H9 (cell line): ENCODE results near the gene NTRK3. TPM values are rescaled to one million over a fixed set of nuclear protein-coding genes. Genes with fewer than 3 reads are reported as not detected.

Experiments
- DNase-seq: peaks from one replicate; pipeline ENCODE4 v3.0.0-alpha.2; 2017
- H2AFZ ChIP-seq: one replicate; pipeline ENCODE4 v1.6.1; 2013; ENCODE audit warnings: mild to moderate bottlenecking, low read length, control low read depth, moderate library complexity
- H2AK5ac ChIP-seq: 2 replicates; pipeline ENCODE4 v1.6.1; 2013; ENCODE audit warnings: low read length, control low read depth, mixed read lengths; ENCODE audit not compliant: insufficient read length
- H2BK120ac ChIP-seq: one replicate; pipeline ENCODE4 v1.6.1; 2013; ENCODE audit warnings: low read depth, mild to moderate bottlenecking, low read length, control low read depth, inconsistent platforms; ENCODE audit not compliant: poor library complexity, severe bottlenecking
- H2BK12ac ChIP-seq: 2 replicates; pipeline ENCODE4 v1.6.1; 2013; ENCODE audit warnings: low read length, control low read depth, mixed read lengths, low read depth; ENCODE audit not compliant: insufficient read length
- H2BK15ac ChIP-seq: 2 replicates; pipeline ENCODE4 v1.6.1; 2013; ENCODE audit warnings: low read depth, low read length, control low read depth
- H2BK20ac ChIP-seq: one replicate; pipeline ENCODE4 v1.6.1; 2013; ENCODE audit warnings: low read depth, mild to moderate bottlenecking, low read length, control low read depth, inconsistent platforms; ENCODE audit not compliant: poor library complexity, severe bottlenecking
- H2BK5ac ChIP-seq: 2 replicates; pipeline ENCODE4 v1.6.1; 2013; ENCODE audit warnings: low read length, control low read depth, mixed read lengths; ENCODE audit not compliant: insufficient read length
- H3K14ac ChIP-seq: 2 replicates; pipeline ENCODE4 v1.6.1; 2013; ENCODE audit warnings: low read length, control low read depth; ENCODE audit not compliant: insufficient read depth
- H3K18ac ChIP-seq: 2 replicates; pipeline ENCODE4 v1.6.1; 2013; ENCODE audit warnings: low read depth, mild to moderate bottlenecking, mixed read lengths, low read length, control low read depth; ENCODE audit not compliant: insufficient read length
- H3K23ac ChIP-seq: 2 replicates; pipeline ENCODE4 v1.6.1; 2013; ENCODE audit warnings: low read length, control low read depth, mixed read lengths, low read depth; ENCODE audit not compliant: insufficient read length
- H3K23me2 ChIP-seq: 2 replicates; pipeline ENCODE4 v1.6.1; 2013; ENCODE audit warnings: low read depth, mild to moderate bottlenecking, mixed read lengths, low read length, control low read depth; ENCODE audit not compliant: insufficient read length, poor library complexity, severe bottlenecking
- H3K27ac ChIP-seq: 2 replicates; pipeline ENCODE4 v1.5.1; 2013; ENCODE audit warnings: low read length, control low read depth, mixed read lengths, low read depth; ENCODE audit not compliant: insufficient read length
- H3K27me3 ChIP-seq: 2 replicates; pipeline ENCODE4 v1.6.1; 2013; ENCODE audit warnings: low read length, control low read depth, inconsistent platforms; ENCODE audit not compliant: insufficient read depth
- H3K4ac ChIP-seq: 2 replicates; pipeline ENCODE4 v1.6.1; 2013; ENCODE audit warnings: low read depth, mild to moderate bottlenecking, control low read depth, inconsistent platforms, low read length, moderate library complexity
- H3K4me1 ChIP-seq: 2 replicates; pipeline ENCODE4 v1.6.1; 2013; ENCODE audit warnings: low read length, control low read depth, inconsistent platforms; ENCODE audit not compliant: insufficient read depth
- H3K4me2 ChIP-seq: 2 replicates; pipeline ENCODE4 v1.6.1; 2013; ENCODE audit warnings: low read length, control low read depth, mixed read lengths; ENCODE audit not compliant: insufficient read length, insufficient read depth
- H3K56ac ChIP-seq: 2 replicates; pipeline ENCODE4 v1.6.1; 2013; ENCODE audit warnings: low read depth, mild to moderate bottlenecking, mixed read lengths, low read length, control low read depth; ENCODE audit not compliant: insufficient read length
- H3K79me1 ChIP-seq: 2 replicates; pipeline ENCODE4 v1.6.1; 2013; ENCODE audit warnings: low read depth, mild to moderate bottlenecking, moderate library complexity, low read length, control low read depth, inconsistent platforms; ENCODE audit not compliant: insufficient read depth, poor library complexity, severe bottlenecking
- H3K79me2 ChIP-seq: 2 replicates; pipeline ENCODE4 v1.6.1; 2013; ENCODE audit warnings: low read length, control low read depth, inconsistent platforms; ENCODE audit not compliant: insufficient read depth
- H3K9ac ChIP-seq: 2 replicates; pipeline ENCODE4 v1.6.1; 2013; ENCODE audit warnings: low read length, control low read depth, mixed read lengths; ENCODE audit not compliant: insufficient read length; ENCODE audit errors: extremely low read depth
- H3K9me3 ChIP-seq: one replicate; pipeline ENCODE4 v1.6.1; 2013; ENCODE audit warnings: low read depth, low read length, inconsistent platforms; ENCODE audit not compliant: control insufficient read depth
- H3T11ph ChIP-seq: one replicate; pipeline ENCODE4 v1.6.1; 2013; ENCODE audit warnings: mild to moderate bottlenecking, low read length, control low read depth, inconsistent platforms
- H4K20me1 ChIP-seq: one replicate; pipeline ENCODE4 v1.6.1; 2013; ENCODE audit not compliant: control insufficient read depth, insufficient read length, insufficient read depth
- H4K5ac ChIP-seq: 2 replicates; pipeline ENCODE4 v1.6.1; 2013; ENCODE audit warnings: low read depth, mild to moderate bottlenecking, mixed read lengths, low read length, control low read depth; ENCODE audit not compliant: insufficient read length
- H4K8ac ChIP-seq: replicated peaks from 2 replicates; pipeline ENCODE4 v1.6.1; 2013; ENCODE audit warnings: low read length, control low read depth, mixed read lengths, low read depth; ENCODE audit not compliant: insufficient read length
- H4K91ac ChIP-seq: 2 replicates; pipeline ENCODE4 v1.6.1; 2013; ENCODE audit warnings: low read depth, mild to moderate bottlenecking, moderate library complexity, mixed read lengths, low read length, control low read depth; ENCODE audit not compliant: insufficient read length
- H3K27ac Mint-ChIP-seq, 3 experiments: 2 replicates in 2 of 3; 3 replicates in 1 of 3; pipeline ENCODE4 v1.8.0; 2020 to 2021; ENCODE audit warnings: mixed read lengths in 3 of 3, mild to moderate bottlenecking in 1 of 3, moderate library complexity in 1 of 3
- H3K27me3 Mint-ChIP-seq: 2 replicates; pipeline ENCODE4 v1.8.0; 2021; ENCODE audit warnings: low read depth, mild to moderate bottlenecking, moderate library complexity, mixed read lengths
- H3K36me3 Mint-ChIP-seq, 3 experiments: 2 replicates in 2 of 3; 3 replicates in 1 of 3; pipeline ENCODE4 v1.8.0; 2020 to 2021; ENCODE audit warnings: low read depth in 3 of 3, mixed read lengths in 3 of 3; ENCODE audit not compliant: insufficient read depth in 1 of 3
- H3K4me1 Mint-ChIP-seq, 2 experiments: 2 replicates each; pipeline ENCODE4 v1.8.0; 2020; ENCODE audit warnings: mixed read lengths in 2 of 2
- H3K4me3 Mint-ChIP-seq, 2 experiments: 2 replicates in 1 of 2; 3 replicates in 1 of 2; pipeline ENCODE4 v1.8.0; 2020 to 2021; ENCODE audit warnings: mild to moderate bottlenecking in 2 of 2, mixed read lengths in 2 of 2, moderate library complexity in 1 of 2
- H3K9me3 Mint-ChIP-seq, 2 experiments: 2 replicates in 1 of 2; 3 replicates in 1 of 2; pipeline ENCODE4 v1.8.0; 2020; ENCODE audit warnings: mild to moderate bottlenecking in 2 of 2, mixed read lengths in 2 of 2, moderate library complexity in 1 of 2
- CTCF ChIP-seq: fragments of 200-600 bp; sonication (generic); conservative IDR thresholded peaks from 3 replicates; pipeline ENCODE4 v1.8.0; 2021; ENCODE audit warnings: antibody characterized with exemption, mild to moderate bottlenecking
- WGBS: extraction: QIAGEN DNeasy Blood & Tissue Kit; methylation state at CpG from one replicate; pipeline ENCODE4 v1.1.7; 2013; ENCODE audit warnings: missing lambda C conversion rate, low lambda C conversion rate, mixed read lengths; ENCODE audit not compliant: insufficient read length; ENCODE audit errors: extremely low coverage; 5-methylcytosine and 5-hydroxymethylcytosine counted together
- total RNA-seq: library from RNA; stranded (reverse); gene quantifications from 2 replicates; pipeline ENCODE4 v1.2.1, GENCODE V29; 2021

NTRK3 gene
- total RNA-seq, 1 experiment from 2014 or later, result 2.5 TPM

GRCh38 chr15:88115486-88116152 lies 140.9 kb downstream of the NTRK3 start:
- no peaks in the 10 kb centered on the region for H4K20me1 ChIP-seq
- DNase-seq, result no peak
- H3K4me2 ChIP-seq, result no peak overlapping the region
- no peak overlapping the region for H2AK5ac ChIP-seq
- Mint-ChIP-seq H3K27me3 (no peaks in the 10 kb centered on the region; the same call in 1 of the 2 replicates), H3K9me3 (no peaks in the 10 kb centered on the region; a peak in 1 of 5 replicates), H3K27ac (peak overlapping the region in 1 of 3 experiments; percentile 31; a peak in 1 of 7 replicates), H3K4me1 (peaks cover 7 to 11% of the 10 kb centered on the region in 2 experiments; a peak in 3 of 4 replicates), H3K36me3 (0 out of 7 replicates have a peak, but pooled peaks cover 0 to 2% (median 0%) of the 10 kb centered on the region in 3 experiments), H3K4me3 (no peak overlapping the region)
- no peaks in the 10 kb centered on the region for H3K79me2 ChIP-seq
- H3K14ac ChIP-seq, result no peak overlapping the region
- no peak overlapping the region for H3K56ac ChIP-seq
- no peak overlapping the region for H4K5ac ChIP-seq
- no peak overlapping the region for H4K8ac ChIP-seq
- no peak overlapping the region for H2BK5ac ChIP-seq
- H3K18ac ChIP-seq, result no peak overlapping the region
- H2BK120ac ChIP-seq, result no peak overlapping the region
- no peak overlapping the region for H2BK15ac ChIP-seq
- H3K27me3 ChIP-seq, result no peaks in the 10 kb centered on the region
- no peak overlapping the region for H3K23ac ChIP-seq
- no peak overlapping the region for H3K27ac ChIP-seq
- WGBS, result no CpG with 5 or more reads among the region's 12 CpGs
- H3K23me2 ChIP-seq, result no peaks in the 10 kb centered on the region
- TF ChIP-seq CTCF, result no peak
- H3K4me1 ChIP-seq, result no peaks in the 10 kb centered on the region
- no peaks in the 10 kb centered on the region for H3K9me3 ChIP-seq
- H2BK20ac ChIP-seq, result no peak overlapping the region
- no peak overlapping the region for H3K9ac ChIP-seq
- no peak overlapping the region for H3T11ph ChIP-seq
- no peak overlapping the region for H4K91ac ChIP-seq
- H3K4ac ChIP-seq, result no peak overlapping the region
- no peak overlapping the region for H2BK12ac ChIP-seq
- no peak overlapping the region for H2AFZ ChIP-seq
- no peaks in the 10 kb centered on the region for H3K79me1 ChIP-seq
